H9 (cell line): ENCODE measurements around the gene ANP32B. TPM values are rescaled to one million over a fixed set of nuclear protein-coding genes. Genes with fewer than 3 reads are reported as not detected.

Source experiments
- DNase-seq: peaks from one replicate; pipeline ENCODE4 v3.0.0-alpha.2; 2017
- H2AFZ ChIP-seq: one replicate; pipeline ENCODE4 v1.6.1; 2013; ENCODE audit warnings: mild to moderate bottlenecking, low read length, control low read depth, moderate library complexity
- H2AK5ac ChIP-seq: 2 replicates; pipeline ENCODE4 v1.6.1; 2013; ENCODE audit warnings: low read length, control low read depth, mixed read lengths; ENCODE audit not compliant: insufficient read length
- H2BK120ac ChIP-seq: one replicate; pipeline ENCODE4 v1.6.1; 2013; ENCODE audit warnings: low read depth, mild to moderate bottlenecking, low read length, control low read depth, inconsistent platforms; ENCODE audit not compliant: poor library complexity, severe bottlenecking
- H2BK12ac ChIP-seq: 2 replicates; pipeline ENCODE4 v1.6.1; 2013; ENCODE audit warnings: low read length, control low read depth, mixed read lengths, low read depth; ENCODE audit not compliant: insufficient read length
- H2BK15ac ChIP-seq: 2 replicates; pipeline ENCODE4 v1.6.1; 2013; ENCODE audit warnings: low read depth, low read length, control low read depth
- H2BK20ac ChIP-seq: one replicate; pipeline ENCODE4 v1.6.1; 2013; ENCODE audit warnings: low read depth, mild to moderate bottlenecking, low read length, control low read depth, inconsistent platforms; ENCODE audit not compliant: poor library complexity, severe bottlenecking
- H2BK5ac ChIP-seq: 2 replicates; pipeline ENCODE4 v1.6.1; 2013; ENCODE audit warnings: low read length, control low read depth, mixed read lengths; ENCODE audit not compliant: insufficient read length
- H3K14ac ChIP-seq: 2 replicates; pipeline ENCODE4 v1.6.1; 2013; ENCODE audit warnings: low read length, control low read depth; ENCODE audit not compliant: insufficient read depth
- H3K18ac ChIP-seq: 2 replicates; pipeline ENCODE4 v1.6.1; 2013; ENCODE audit warnings: low read depth, mild to moderate bottlenecking, mixed read lengths, low read length, control low read depth; ENCODE audit not compliant: insufficient read length
- H3K23ac ChIP-seq: 2 replicates; pipeline ENCODE4 v1.6.1; 2013; ENCODE audit warnings: low read length, control low read depth, mixed read lengths, low read depth; ENCODE audit not compliant: insufficient read length
- H3K23me2 ChIP-seq: 2 replicates; pipeline ENCODE4 v1.6.1; 2013; ENCODE audit warnings: low read depth, mild to moderate bottlenecking, mixed read lengths, low read length, control low read depth; ENCODE audit not compliant: insufficient read length, poor library complexity, severe bottlenecking
- H3K27ac ChIP-seq: 2 replicates; pipeline ENCODE4 v1.5.1; 2013; ENCODE audit warnings: low read length, control low read depth, mixed read lengths, low read depth; ENCODE audit not compliant: insufficient read length
- H3K27me3 ChIP-seq: 2 replicates; pipeline ENCODE4 v1.6.1; 2013; ENCODE audit warnings: low read length, control low read depth, inconsistent platforms; ENCODE audit not compliant: insufficient read depth
- H3K4ac ChIP-seq: 2 replicates; pipeline ENCODE4 v1.6.1; 2013; ENCODE audit warnings: low read depth, mild to moderate bottlenecking, control low read depth, inconsistent platforms, low read length, moderate library complexity
- H3K4me1 ChIP-seq: 2 replicates; pipeline ENCODE4 v1.6.1; 2013; ENCODE audit warnings: low read length, control low read depth, inconsistent platforms; ENCODE audit not compliant: insufficient read depth
- H3K4me2 ChIP-seq: 2 replicates; pipeline ENCODE4 v1.6.1; 2013; ENCODE audit warnings: low read length, control low read depth, mixed read lengths; ENCODE audit not compliant: insufficient read length, insufficient read depth
- H3K56ac ChIP-seq: 2 replicates; pipeline ENCODE4 v1.6.1; 2013; ENCODE audit warnings: low read depth, mild to moderate bottlenecking, mixed read lengths, low read length, control low read depth; ENCODE audit not compliant: insufficient read length
- H3K79me1 ChIP-seq: 2 replicates; pipeline ENCODE4 v1.6.1; 2013; ENCODE audit warnings: low read depth, mild to moderate bottlenecking, moderate library complexity, low read length, control low read depth, inconsistent platforms; ENCODE audit not compliant: insufficient read depth, poor library complexity, severe bottlenecking
- H3K79me2 ChIP-seq: 2 replicates; pipeline ENCODE4 v1.6.1; 2013; ENCODE audit warnings: low read length, control low read depth, inconsistent platforms; ENCODE audit not compliant: insufficient read depth
- H3K9ac ChIP-seq: 2 replicates; pipeline ENCODE4 v1.6.1; 2013; ENCODE audit warnings: low read length, control low read depth, mixed read lengths; ENCODE audit not compliant: insufficient read length; ENCODE audit errors: extremely low read depth
- H3K9me3 ChIP-seq: one replicate; pipeline ENCODE4 v1.6.1; 2013; ENCODE audit warnings: low read depth, low read length, inconsistent platforms; ENCODE audit not compliant: control insufficient read depth
- H3T11ph ChIP-seq: one replicate; pipeline ENCODE4 v1.6.1; 2013; ENCODE audit warnings: mild to moderate bottlenecking, low read length, control low read depth, inconsistent platforms
- H4K20me1 ChIP-seq: one replicate; pipeline ENCODE4 v1.6.1; 2013; ENCODE audit not compliant: control insufficient read depth, insufficient read length, insufficient read depth
- H4K5ac ChIP-seq: 2 replicates; pipeline ENCODE4 v1.6.1; 2013; ENCODE audit warnings: low read depth, mild to moderate bottlenecking, mixed read lengths, low read length, control low read depth; ENCODE audit not compliant: insufficient read length
- H4K8ac ChIP-seq: replicated peaks from 2 replicates; pipeline ENCODE4 v1.6.1; 2013; ENCODE audit warnings: low read length, control low read depth, mixed read lengths, low read depth; ENCODE audit not compliant: insufficient read length
- H4K91ac ChIP-seq: 2 replicates; pipeline ENCODE4 v1.6.1; 2013; ENCODE audit warnings: low read depth, mild to moderate bottlenecking, moderate library complexity, mixed read lengths, low read length, control low read depth; ENCODE audit not compliant: insufficient read length
- H3K27ac Mint-ChIP-seq, 3 experiments: 2 replicates in 2 of 3; 3 replicates in 1 of 3; pipeline ENCODE4 v1.8.0; 2020 to 2021; ENCODE audit warnings: mixed read lengths in 3 of 3, mild to moderate bottlenecking in 1 of 3, moderate library complexity in 1 of 3
- H3K27me3 Mint-ChIP-seq: 2 replicates; pipeline ENCODE4 v1.8.0; 2021; ENCODE audit warnings: low read depth, mild to moderate bottlenecking, moderate library complexity, mixed read lengths
- H3K36me3 Mint-ChIP-seq, 3 experiments: 2 replicates in 2 of 3; 3 replicates in 1 of 3; pipeline ENCODE4 v1.8.0; 2020 to 2021; ENCODE audit warnings: low read depth in 3 of 3, mixed read lengths in 3 of 3; ENCODE audit not compliant: insufficient read depth in 1 of 3
- H3K4me1 Mint-ChIP-seq, 2 experiments: 2 replicates each; pipeline ENCODE4 v1.8.0; 2020; ENCODE audit warnings: mixed read lengths in 2 of 2
- H3K4me3 Mint-ChIP-seq, 2 experiments: 2 replicates in 1 of 2; 3 replicates in 1 of 2; pipeline ENCODE4 v1.8.0; 2020 to 2021; ENCODE audit warnings: mild to moderate bottlenecking in 2 of 2, mixed read lengths in 2 of 2, moderate library complexity in 1 of 2
- H3K9me3 Mint-ChIP-seq, 2 experiments: 2 replicates in 1 of 2; 3 replicates in 1 of 2; pipeline ENCODE4 v1.8.0; 2020; ENCODE audit warnings: mild to moderate bottlenecking in 2 of 2, mixed read lengths in 2 of 2, moderate library complexity in 1 of 2
- WGBS: extraction: QIAGEN DNeasy Blood & Tissue Kit; methylation state at CpG from one replicate; pipeline ENCODE4 v1.1.7; 2013; ENCODE audit warnings: missing lambda C conversion rate, low lambda C conversion rate, mixed read lengths; ENCODE audit not compliant: insufficient read length; ENCODE audit errors: extremely low coverage; 5-methylcytosine and 5-hydroxymethylcytosine counted together
- total RNA-seq: library from RNA; stranded (reverse); gene quantifications from 2 replicates; pipeline ENCODE4 v1.2.1, GENCODE V29; 2021
- TF ChIP-seq, protein P1 (sequence below): fragments of 200-600 bp; sonication (generic); conservative IDR thresholded peaks from 3 replicates; pipeline ENCODE4 v1.8.0; 2021; ENCODE audit warnings: antibody characterized with exemption, mild to moderate bottlenecking

The ANP32B gene
- total RNA-seq, 1 experiment from 2014 or later = 91.6 TPM

DNA sequence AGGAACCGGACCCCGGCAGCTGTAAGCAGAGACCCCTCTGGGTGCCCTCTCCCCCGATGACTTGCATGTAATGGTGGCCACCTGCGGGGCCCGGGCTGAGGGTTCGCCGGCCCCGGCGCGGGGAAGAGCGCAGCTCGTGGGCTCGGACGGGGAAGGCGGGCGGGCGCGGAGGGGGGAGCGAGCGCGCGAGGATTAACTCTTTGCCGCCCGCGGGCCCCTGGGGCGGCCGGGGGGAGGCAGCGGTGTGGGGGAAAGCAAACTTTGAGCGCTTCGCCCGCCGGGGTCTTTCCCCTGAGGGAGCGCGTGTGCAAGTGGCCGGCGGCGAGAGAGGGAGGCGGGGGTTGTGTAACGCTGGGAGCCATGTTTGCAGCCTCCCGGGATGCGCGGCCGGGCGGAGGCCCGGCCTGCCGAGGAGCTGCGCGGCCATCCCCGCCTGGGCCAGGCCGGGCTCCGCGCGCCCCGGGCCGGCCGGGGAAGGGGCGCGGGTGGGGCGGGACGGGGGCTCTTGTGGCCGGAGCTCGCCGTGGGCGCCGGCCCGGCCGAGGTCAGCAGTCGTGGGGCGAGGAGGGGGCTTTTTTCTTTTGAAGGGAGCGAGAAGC, 547 bp downstream of the ANP32B start:
- H3K4me3 Mint-ChIP-seq = peak overlapping the region; percentile 75 to 80
- peaks cover 4 to 9% of the 10 kb centered on the region in 2 experiments; a peak in 3 of 4 replicates for H3K4me1 Mint-ChIP-seq
- Histone ChIP-seq H3K14ac (peak overlapping the region; percentile 84), H3K9me3 (no peaks in the 10 kb centered on the region), H2AK5ac (no peak overlapping the region), H4K20me1 (peaks cover 2% of the 10 kb centered on the region), H3K79me2 (peaks cover 6% of the 10 kb centered on the region; the same call in 1 of the 2 replicates), H3K4me1 (no peaks in the 10 kb centered on the region), H3K18ac (peak overlapping the region; percentile 91), H3K79me1 (peaks cover 7% of the 10 kb centered on the region), H2BK120ac (no peak overlapping the region), H3K23me2 (peaks cover 9% of the 10 kb centered on the region), H3K4ac (no peak overlapping the region), H3K9ac (peak overlapping the region; percentile 46), H3K27me3 (peaks cover 46% of the 10 kb centered on the region), H2BK20ac (no peak overlapping the region), H3K4me2 (peak overlapping the region; percentile 22), H3K56ac (no peak overlapping the region), H3K23ac (no peak overlapping the region), H2BK12ac (no peak overlapping the region), H3K27ac (no peak overlapping the region), H2AFZ (no peak overlapping the region), H4K8ac (no peak overlapping the region), H4K91ac (no peak overlapping the region), H3T11ph (no peak overlapping the region), H4K5ac (no peak overlapping the region), H2BK5ac (no peak overlapping the region), H2BK15ac (no peak overlapping the region)
- H3K9me3 Mint-ChIP-seq = peaks cover 3 to 10% of the 10 kb centered on the region in 2 experiments
- TF ChIP-seq, protein P1, sequence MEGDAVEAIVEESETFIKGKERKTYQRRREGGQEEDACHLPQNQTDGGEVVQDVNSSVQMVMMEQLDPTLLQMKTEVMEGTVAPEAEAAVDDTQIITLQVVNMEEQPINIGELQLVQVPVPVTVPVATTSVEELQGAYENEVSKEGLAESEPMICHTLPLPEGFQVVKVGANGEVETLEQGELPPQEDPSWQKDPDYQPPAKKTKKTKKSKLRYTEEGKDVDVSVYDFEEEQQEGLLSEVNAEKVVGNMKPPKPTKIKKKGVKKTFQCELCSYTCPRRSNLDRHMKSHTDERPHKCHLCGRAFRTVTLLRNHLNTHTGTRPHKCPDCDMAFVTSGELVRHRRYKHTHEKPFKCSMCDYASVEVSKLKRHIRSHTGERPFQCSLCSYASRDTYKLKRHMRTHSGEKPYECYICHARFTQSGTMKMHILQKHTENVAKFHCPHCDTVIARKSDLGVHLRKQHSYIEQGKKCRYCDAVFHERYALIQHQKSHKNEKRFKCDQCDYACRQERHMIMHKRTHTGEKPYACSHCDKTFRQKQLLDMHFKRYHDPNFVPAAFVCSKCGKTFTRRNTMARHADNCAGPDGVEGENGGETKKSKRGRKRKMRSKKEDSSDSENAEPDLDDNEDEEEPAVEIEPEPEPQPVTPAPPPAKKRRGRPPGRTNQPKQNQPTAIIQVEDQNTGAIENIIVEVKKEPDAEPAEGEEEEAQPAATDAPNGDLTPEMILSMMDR = no peak
- peaks cover 70% of the 10 kb centered on the region for H3K27me3 Mint-ChIP-seq
- H3K36me3 Mint-ChIP-seq = peaks cover 0 to 3% (median 0%) of the 10 kb centered on the region in 3 experiments; a peak in 1 of 7 replicates
- WGBS = no CpG with 5 or more reads among the region's 70 CpGs
- no peak overlapping the region; a peak in 1 of 7 replicates for H3K27ac Mint-ChIP-seq
- peak; percentile 37 for DNase-seq
